Bronchial epithelial cell (primary cell): ENCODE data around the gene PHLDA2. TPM values are rescaled to one million over a fixed set of nuclear protein-coding genes. Genes with fewer than 3 reads are reported as not detected.
A peak's percentile ranks its signal among the peaks of the same experiment; 100 is the strongest.
"Not testable (repeated sequence)": the region's sequence is repeated elsewhere in the genome, so short reads cannot be mapped to it uniquely, and the experiment has no call there.

Source experiments
- DNase-seq: peaks from one replicate; pipeline ENCODE4 v3.0.0-alpha.2; 2010; ENCODE audit warnings: low read depth
- FAIRE-seq: peaks from 2 replicates; lab custom pipeline; 2011; peaks lifted over from hg19 to GRCh38; lab: Jason Lieb, UNC
- H3K27me3 ChIP-seq: 2 replicates; pipeline ENCODE4 v1.5.1; 2011; ENCODE audit warnings: low read length; ENCODE audit not compliant: control insufficient read depth, insufficient read depth
- H3K36me3 ChIP-seq: 2 replicates; pipeline ENCODE4 v1.5.1; 2011; ENCODE audit warnings: low read length; ENCODE audit not compliant: control insufficient read depth, insufficient read depth
- H3K4me3 ChIP-seq: 2 replicates; pipeline ENCODE4 v1.5.1; 2011; ENCODE audit warnings: mild to moderate bottlenecking, low read depth, low read length, control low read depth
- CTCF ChIP-seq: IDR thresholded peaks from 2 replicates; pipeline ENCODE4 v1.5.1; 2011; ENCODE audit warnings: mild to moderate bottlenecking, moderate library complexity, low read length, control low read depth, inconsistent platforms; ENCODE audit not compliant: insufficient read depth, severe bottlenecking
- total RNA-seq: library from RNA; depleted of rRNA; stranded (reverse); fragments of >200 nt; gene quantifications from 2 replicates; pipeline ENCODE4 v1.2.1, GENCODE V29; 2014

PHLDA2 gene
- total RNA-seq, 1 donor from 2014 or later, result 5.0 TPM

- H3K27me3 ChIP-seq, result no peaks in the 10 kb centered on the region
- no peak overlapping the region for H3K4me3 ChIP-seq
- peak; percentile 47 for TF ChIP-seq CTCF
- DNase-seq, result peak; percentile 37
- peaks cover 14% of the 10 kb centered on the region for H3K36me3 ChIP-seq
- no peak for FAIRE-seq
Measured at GRCh38 chr11:2943711-2944118, 14.5 kb upstream of the PHLDA2 start.

GRCh38 chr11:2942872-2943710 is 13.9 kb upstream of the PHLDA2 start:
- H3K36me3 ChIP-seq, result peaks cover 12% of the 10 kb centered on the region
- FAIRE-seq, result no peak

GRCh38 chr11:2942447-2942846 is 13.2 kb upstream of the PHLDA2 start:
- no peak overlapping the region for H3K4me3 ChIP-seq
- no peak for TF ChIP-seq CTCF
- no peak for FAIRE-seq
- DNase-seq, result no peak
- no peaks in the 10 kb centered on the region for H3K27me3 ChIP-seq
- H3K36me3 ChIP-seq, result peaks cover 10% of the 10 kb centered on the region

More at GRCh38 chr11:2942872-2943710, 13.9 kb upstream of the PHLDA2 start:
- Histone ChIP-seq H3K4me3 (no peak overlapping the region), H3K27me3 (no peaks in the 10 kb centered on the region)
- DNase-seq, result no peak
- TF ChIP-seq CTCF, result no peak

- no peak for TF ChIP-seq CTCF
- peak; percentile 18 for DNase-seq
- Histone ChIP-seq H3K36me3 (peaks cover 10% of the 10 kb centered on the region), H3K27me3 (no peaks in the 10 kb centered on the region), H3K4me3 (no peak overlapping the region)
- FAIRE-seq, result no peak
Measured at GRCh38 chr11:2940921-2941821, 12.0 kb upstream of the PHLDA2 start.

GRCh38 chr11:2940147-2940920 is 11.1 kb upstream of the PHLDA2 start:
- Histone ChIP-seq H3K36me3 (peaks cover 10% of the 10 kb centered on the region), H3K4me3 (no peak overlapping the region), H3K27me3 (no peaks in the 10 kb centered on the region)
- DNase-seq (peak; percentile 49), FAIRE-seq (no peak)
- no peak for TF ChIP-seq CTCF

- H3K4me3 ChIP-seq, DNase-seq, H3K27me3 ChIP-seq, H3K36me3 ChIP-seq: not testable (repeated sequence)
- FAIRE-seq, result peak; percentile 28
Measured at GRCh38 chr11:2938458-2939418, 9.5 kb upstream of the PHLDA2 start.
